Cerebellar nuclear complex (tissue), 1 donor: ENCODE measurements around the gene AIFM3.
A peak's percentile ranks its signal among the peaks of the same experiment; 100 is the strongest.
"Not testable (repeated sequence)": the region's sequence is repeated elsewhere in the genome, so short reads cannot be mapped to it uniquely, and the experiment has no call there.

ENCODE experiments used
- DNase-seq, 2 experiments: peaks; one replicate each; lab custom pipeline; 2025; lab: John Stamatoyannopoulos, UW

AIFM3 gene

DNA sequence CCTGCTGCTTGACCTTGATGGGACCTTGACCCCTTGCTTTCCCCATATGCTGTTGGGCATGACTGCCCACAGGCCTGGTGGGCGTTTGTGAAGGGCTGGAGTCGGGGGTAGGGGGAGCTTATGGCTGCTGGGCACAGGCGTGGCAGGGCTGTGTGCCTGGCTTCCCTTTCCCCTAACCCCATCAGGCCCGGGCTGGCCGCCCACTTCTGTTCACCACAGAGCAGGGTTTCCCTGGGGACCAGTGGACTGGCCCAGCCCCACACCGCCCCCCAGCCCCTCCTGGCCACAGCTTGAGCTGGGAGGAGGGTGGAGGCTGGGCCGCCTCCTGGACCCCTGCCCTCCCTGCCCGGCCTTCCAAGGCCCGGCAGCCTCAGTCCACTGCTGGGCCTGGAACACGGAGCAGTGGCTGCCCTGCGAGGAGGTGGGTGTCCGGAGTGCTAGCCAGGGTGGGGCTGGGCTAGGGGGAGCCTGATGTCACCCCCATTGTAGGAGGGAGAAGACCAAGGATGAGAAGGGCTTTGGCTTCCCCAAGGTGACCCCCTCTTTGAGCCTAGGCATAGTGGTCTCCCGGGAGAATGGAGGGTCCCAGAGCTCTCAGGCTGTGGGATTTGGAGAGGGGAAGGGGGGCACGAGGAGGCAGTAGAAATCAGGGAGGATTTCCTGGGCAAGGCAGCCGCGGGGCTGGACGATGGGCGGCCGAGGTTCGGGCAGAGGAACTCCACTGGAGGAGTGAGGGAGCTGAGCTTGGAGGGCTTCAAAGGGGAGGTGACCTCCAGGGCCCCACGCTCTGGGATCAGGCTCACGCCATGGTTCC is at the start of gene AIFM3:
Gene AIFM3 (plus strand): TSS at position 373 of the 814 bp plus-strand sequence. CDS start 690 bp downstream, outside the sequence.
- DNase-seq: no peak

DNA sequence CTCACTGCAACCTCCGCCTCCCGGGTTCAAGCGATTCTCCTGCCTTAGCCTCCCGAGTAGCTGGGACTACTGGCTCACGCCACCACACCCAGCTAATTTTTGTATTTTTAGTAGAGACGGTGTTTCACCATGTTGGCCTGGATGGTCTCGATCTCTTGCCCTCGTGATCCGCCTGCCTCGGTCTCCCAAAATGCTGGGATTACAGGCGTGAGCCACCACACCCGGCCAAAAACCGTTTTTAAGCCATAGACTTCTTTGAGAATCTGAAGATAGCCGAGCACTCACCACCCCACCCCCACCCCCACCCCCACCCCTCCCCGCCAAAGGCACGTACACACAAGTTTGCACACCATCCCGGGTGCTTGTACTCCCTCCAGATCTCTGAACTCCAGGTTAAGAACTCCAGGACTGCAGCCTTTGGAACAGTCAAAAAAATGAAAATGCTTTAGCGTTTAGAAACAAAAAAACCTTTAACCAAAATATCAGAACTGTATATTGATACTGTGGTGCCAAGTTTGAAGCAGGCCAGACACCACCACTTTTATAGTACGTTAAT is 48.3 kb upstream of the AIFM3 start:
- DNase-seq: no peak

DNA sequence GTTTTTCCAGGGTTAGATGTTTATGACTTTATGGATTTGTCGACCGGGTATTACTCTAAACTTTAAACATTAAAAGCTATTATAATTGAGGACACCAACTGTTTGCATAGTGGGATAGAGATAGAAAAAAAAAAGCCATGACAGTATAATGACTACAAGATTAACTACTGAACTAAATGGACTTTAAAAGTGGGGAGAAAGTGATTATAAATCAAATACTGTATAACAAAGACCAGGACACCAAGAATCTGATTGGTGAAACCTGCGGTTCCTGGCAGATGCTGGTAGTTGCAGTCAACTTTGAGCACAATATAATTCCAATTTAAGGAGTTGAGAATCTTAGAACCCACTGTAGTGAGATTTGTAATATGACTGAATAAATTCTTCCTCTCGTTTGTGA is 47.3 kb upstream of the AIFM3 start:
- no peak for DNase-seq

- DNase-seq: no peak
Observed at GRCh38 chr22:20920881-20921203, 46.2 kb upstream of the AIFM3 start.

GRCh38 chr22:20922141-20922751 is 44.8 kb upstream of the AIFM3 start:
- no peak for DNase-seq

DNA sequence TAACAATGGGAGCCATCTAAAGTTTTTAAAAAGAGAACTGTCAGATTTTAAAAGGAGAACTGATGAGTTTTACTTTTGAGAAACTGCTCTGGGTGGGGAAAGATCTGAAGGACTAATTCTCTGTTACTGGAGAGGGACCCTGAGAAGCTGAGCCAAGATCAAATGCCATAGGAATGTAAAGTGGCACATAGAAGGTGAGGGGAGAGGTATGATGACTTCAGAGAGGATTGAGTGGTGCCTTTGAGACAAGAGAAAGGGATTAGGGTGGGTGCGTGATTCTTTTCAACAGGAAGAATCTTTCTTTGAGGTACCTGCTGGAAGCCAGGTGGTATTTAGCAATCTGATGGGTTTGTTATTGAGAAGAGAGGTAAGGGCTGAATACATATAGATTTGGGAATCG is 40.8 kb upstream of the AIFM3 start:
- no peak for DNase-seq

GRCh38 chr22:20927940-20928572 is 39.0 kb upstream of the AIFM3 start:
- DNase-seq: no peak

GRCh38 chr22:20928573-20928967 is 38.5 kb upstream of the AIFM3 start:
- DNase-seq: no peak

- DNase-seq: no peak
Observed at GRCh38 chr22:20930004-20930403, 37.1 kb upstream of the AIFM3 start.

- not testable (repeated sequence) for DNase-seq
Observed at GRCh38 chr22:20930435-20930834, 36.6 kb upstream of the AIFM3 start.

GRCh38 chr22:20931126-20931654 is 35.9 kb upstream of the AIFM3 start:
- DNase-seq: no peak

DNA sequence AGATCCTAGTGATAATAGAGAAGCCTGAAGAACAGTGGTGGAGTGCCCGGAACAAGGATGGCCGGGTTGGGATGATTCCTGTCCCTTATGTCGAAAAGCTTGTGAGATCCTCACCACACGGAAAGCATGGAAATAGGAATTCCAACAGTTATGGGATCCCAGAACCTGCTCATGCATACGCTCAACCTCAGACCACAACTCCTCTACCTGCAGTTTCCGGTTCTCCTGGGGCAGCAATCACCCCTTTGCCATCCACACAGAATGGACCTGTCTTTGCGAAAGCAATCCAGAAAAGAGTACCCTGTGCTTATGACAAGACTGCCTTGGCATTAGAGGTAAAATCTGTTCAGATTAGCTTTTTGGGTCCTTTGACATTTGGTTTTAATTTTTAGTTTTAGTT is 33.1 kb upstream of the AIFM3 start:
- DNase-seq: no peak

- DNase-seq: not testable (repeated sequence)
Observed at GRCh38 chr22:20935049-20935448, 32.0 kb upstream of the AIFM3 start.

DNA sequence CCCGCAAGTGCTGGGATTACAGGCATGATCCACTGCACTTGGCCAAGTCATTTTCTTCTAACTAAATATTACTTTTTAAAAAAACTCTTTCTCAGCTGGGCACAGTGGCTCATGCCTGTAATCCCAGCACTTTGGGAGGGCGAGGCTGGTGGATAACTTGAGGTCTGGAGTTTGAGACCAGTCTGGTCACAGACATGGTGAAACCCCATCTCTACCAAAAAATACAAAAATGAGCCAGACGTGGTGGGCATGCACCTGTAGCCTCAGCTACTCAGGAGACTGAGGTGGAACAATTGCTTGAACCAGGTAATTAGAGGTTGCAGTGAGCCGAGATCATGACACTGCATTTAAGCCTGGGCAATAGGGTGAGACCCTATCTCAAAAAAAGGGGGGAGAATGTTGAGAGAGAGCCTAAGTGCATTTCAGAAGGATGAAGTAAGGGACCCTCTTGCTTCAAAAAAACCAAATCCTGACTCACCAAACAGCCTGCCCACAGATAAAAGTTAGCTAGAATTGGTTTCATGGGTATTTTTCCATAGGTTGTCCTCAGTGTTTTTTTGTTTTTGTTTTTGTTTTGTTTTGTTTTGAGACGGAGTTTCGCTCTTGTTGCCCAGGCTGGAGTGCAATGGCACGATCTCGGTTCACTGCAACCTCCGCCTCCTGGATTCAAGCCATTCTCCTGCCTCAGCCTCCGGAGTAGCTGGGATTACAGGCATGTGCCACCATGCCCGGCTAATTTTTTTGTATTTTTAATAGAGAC is 31.1 kb upstream of the AIFM3 start:
- DNase-seq: not testable (repeated sequence)

- no peak for DNase-seq
Observed at GRCh38 chr22:20937031-20937793, 29.8 kb upstream of the AIFM3 start.

DNA sequence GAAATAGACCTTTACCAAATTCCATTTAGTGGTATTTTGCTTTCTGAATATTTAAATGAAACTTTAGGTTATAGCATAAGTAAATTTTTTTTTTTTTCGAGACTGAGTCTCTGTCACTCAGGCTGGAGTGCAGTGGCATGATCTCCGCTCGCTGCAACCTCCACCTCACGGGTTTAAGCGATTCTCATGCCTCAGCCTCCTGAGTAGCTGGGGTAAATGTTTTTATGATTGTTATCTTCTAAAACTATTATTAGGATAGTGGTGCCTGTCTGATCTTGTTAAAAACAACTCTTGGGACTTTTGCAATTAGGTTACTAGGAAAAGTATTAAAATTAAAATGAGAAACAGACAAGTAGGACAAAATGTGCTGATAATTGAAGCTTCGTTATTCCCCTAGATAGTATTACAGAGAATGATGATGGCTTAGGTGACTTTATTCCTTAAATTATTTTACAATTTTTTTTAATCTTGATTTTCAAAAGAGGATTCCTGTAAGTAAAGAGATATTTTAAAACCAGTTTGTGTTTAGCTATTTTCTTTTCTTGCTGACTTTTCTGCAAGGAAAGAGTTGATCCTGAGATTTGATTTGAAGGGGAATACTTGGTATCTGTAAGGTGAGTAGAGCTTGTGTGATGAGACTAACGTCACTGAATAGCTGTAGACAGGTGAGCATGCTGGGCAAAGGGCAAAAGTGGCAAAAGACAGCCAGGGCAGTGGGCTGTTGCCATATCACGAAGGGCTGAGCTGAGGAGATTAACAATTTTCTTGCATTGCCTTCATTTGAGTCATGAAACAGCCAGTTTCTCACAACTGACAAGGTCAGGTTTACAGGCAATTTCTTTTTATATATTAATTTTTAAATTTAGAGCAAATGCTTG is 29.0 kb upstream of the AIFM3 start:
- DNase-seq: no peak

DNA sequence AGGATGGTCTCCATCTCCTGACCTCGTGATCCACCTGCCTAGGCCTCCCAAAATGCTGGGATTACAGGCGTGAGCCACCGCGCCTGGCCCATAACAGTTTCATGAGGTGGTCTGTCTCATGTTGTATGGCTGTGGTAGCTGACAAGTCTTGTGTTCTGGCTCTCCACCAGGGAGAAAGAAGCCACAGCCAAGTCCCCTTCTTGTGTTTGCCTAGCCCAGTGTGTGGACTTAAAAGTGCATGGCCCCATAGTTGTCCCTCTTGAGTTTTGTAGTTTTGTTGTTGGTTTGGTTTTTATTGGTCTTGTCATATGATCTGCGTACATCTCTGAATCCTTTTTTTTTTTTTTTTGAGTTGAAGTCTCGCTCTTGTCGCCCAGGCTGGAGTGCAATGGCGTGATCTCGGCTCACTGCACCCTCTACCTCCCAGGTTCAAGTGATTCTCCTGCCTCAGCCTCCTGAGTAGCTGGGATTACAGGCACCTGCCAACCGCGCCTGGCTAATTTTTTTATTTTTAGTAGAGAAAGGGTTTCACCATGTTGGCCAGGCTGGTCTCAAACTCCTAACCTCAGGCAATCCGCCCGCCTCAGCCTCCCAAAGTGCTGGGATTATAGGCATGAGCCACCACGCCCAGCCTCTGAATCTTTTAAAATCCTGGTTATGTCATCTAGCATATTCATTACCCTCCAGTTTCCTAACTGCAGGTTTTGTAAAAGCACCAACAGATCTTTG is 27.4 kb upstream of the AIFM3 start:
- DNase-seq: not testable (repeated sequence)

DNA sequence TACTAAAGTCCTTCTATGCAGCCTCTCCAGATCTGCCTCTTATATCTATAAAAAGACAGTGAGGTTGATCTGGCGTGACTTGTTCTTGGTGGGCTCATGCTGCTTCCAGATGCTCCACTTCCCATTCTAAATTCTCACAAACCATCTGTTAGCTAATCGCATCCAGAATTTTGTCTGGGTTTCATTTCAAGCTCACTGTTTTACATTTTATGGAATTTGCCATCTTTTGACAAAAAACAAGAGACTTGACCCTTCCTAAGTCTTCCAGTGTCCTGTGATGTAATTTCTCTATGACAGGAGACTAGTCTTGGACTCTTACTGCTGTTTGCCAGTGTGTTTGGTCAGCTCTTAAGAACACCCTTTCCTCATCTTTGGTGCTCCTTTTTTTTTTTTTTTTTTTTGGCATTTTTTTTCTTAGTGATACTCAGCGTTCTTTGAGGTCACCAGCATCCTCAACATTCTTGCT is 26.8 kb upstream of the AIFM3 start:
- peak in 1 of 2 experiments; percentile 30 for DNase-seq

GRCh38 chr22:20940904-20941385 is 26.1 kb upstream of the AIFM3 start:
- no peak for DNase-seq
